ENCODE data around the gene DYNC1I1.

GRCh38 chr7:95824616-95825015, 52.3 kb downstream of the DYNC1I1 start:
- TF ChIP-seq, protein P1, sequence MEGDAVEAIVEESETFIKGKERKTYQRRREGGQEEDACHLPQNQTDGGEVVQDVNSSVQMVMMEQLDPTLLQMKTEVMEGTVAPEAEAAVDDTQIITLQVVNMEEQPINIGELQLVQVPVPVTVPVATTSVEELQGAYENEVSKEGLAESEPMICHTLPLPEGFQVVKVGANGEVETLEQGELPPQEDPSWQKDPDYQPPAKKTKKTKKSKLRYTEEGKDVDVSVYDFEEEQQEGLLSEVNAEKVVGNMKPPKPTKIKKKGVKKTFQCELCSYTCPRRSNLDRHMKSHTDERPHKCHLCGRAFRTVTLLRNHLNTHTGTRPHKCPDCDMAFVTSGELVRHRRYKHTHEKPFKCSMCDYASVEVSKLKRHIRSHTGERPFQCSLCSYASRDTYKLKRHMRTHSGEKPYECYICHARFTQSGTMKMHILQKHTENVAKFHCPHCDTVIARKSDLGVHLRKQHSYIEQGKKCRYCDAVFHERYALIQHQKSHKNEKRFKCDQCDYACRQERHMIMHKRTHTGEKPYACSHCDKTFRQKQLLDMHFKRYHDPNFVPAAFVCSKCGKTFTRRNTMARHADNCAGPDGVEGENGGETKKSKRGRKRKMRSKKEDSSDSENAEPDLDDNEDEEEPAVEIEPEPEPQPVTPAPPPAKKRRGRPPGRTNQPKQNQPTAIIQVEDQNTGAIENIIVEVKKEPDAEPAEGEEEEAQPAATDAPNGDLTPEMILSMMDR (conservative IDR thresholded peaks at IDR 0.05; ENCODE audit: low read depth in 2 of 2): no peak
- TF ChIP-seq ETS1 (IDR thresholded peaks at IDR 0.05): no peak
- no peak for TF ChIP-seq EZH2 (IDR thresholded peaks at IDR 0.05; ENCODE audit: low read depth, unreplicated experiment)
- no peak for TF ChIP-seq EZH2phosphoT487 (IDR thresholded peaks at IDR 0.05; ENCODE audit: unreplicated experiment)
- TF ChIP-seq CREB1 (CRISPR knock-in tag; IDR thresholded peaks at IDR 0.05; ENCODE audit: low read depth): no peak
- no peak for TF ChIP-seq POLR2AphosphoS5 (IDR thresholded peaks at IDR 0.05; ENCODE audit: low read depth)
- TF ChIP-seq STAT1 (IDR thresholded peaks at IDR 0.05; ENCODE audit: unreplicated experiment): no peak
- no peak for TF ChIP-seq REST (IDR thresholded peaks at IDR 0.05; ENCODE audit: unreplicated experiment)

Data from GM23338 (cell line).